MCF 10A (cell line): ENCODE data around the gene GOLGA8O. TPM values are rescaled to one million over a fixed set of nuclear protein-coding genes. Genes with fewer than 3 reads are reported as not detected.
"Not testable (repeated sequence)": the region's sequence is repeated elsewhere in the genome, so short reads cannot be mapped to it uniquely, and the experiment has no call there.

ENCODE experiments used
- Bru-seq: library from RNA; stranded (reverse); fragments of 400-500 nt; gene quantifications from one replicate; lab custom pipeline; 2021; lab: Mats Ljungman, UMichigan
- BruChase-seq, 2 experiments: library from RNA; stranded (reverse); fragments of 400-500 nt; gene quantifications; one replicate each; lab custom pipeline; 2021; lab: Mats Ljungman, UMichigan
- BruUV-seq: library from RNA; stranded (reverse); fragments of 400-500 nt; replicated peaks from 2 replicates; lab custom pipeline; 2021; lab: Mats Ljungman, UMichigan
- CTCF ChIA-PET: fragments of 300-600 bp; sonication (Branson Sonifier 250); formaldehyde crosslinking; extraction: SDS; loops from one replicate; lab custom pipeline; 2021; ENCODE audit warnings: antibody characterized with exemption, inconsistent platforms; lab: Yijun Ruan, JAX
- POLR2A ChIA-PET: fragments of 300-600, 350-650 bp; sonication (Branson Sonifier 250); formaldehyde crosslinking; extraction: SDS; loops from one replicate; lab custom pipeline; 2020; ENCODE audit warnings: antibody characterized with exemption, inconsistent platforms; lab: Yijun Ruan, JAX
- DNase-seq: peaks from one replicate; pipeline ENCODE4 v3.0.0-alpha.2; 2018; ENCODE audit not compliant: unreplicated experiment
- H3K27ac Mint-ChIP-seq: one replicate; pipeline ENCODE4 v1.8.0; 2022; ENCODE audit warnings: mild to moderate bottlenecking, low read depth, mixed read lengths; ENCODE audit not compliant: unreplicated experiment
- H3K27me3 Mint-ChIP-seq: one replicate; pipeline ENCODE4 v1.8.0; 2022; ENCODE audit warnings: mixed read lengths; ENCODE audit not compliant: insufficient read depth, unreplicated experiment
- H3K36me3 Mint-ChIP-seq: one replicate; pipeline ENCODE4 v1.8.0; 2022; ENCODE audit warnings: mild to moderate bottlenecking, moderate library complexity, mixed read lengths; ENCODE audit not compliant: insufficient read depth, unreplicated experiment
- H3K4me1 Mint-ChIP-seq: one replicate; pipeline ENCODE4 v1.8.0; 2022; ENCODE audit warnings: mixed read lengths; ENCODE audit not compliant: insufficient read depth, unreplicated experiment
- H3K4me3 Mint-ChIP-seq: one replicate; pipeline ENCODE4 v1.8.0; 2022; ENCODE audit warnings: mild to moderate bottlenecking, moderate library complexity, mixed read lengths; ENCODE audit not compliant: unreplicated experiment
- H3K9me3 Mint-ChIP-seq: one replicate; pipeline ENCODE4 v1.8.0; 2022; ENCODE audit warnings: mixed read lengths; ENCODE audit not compliant: unreplicated experiment
- intact Hi-C: fragments of 100-400 bp; cut with micrococcal nuclease; formaldehyde crosslinking; loops from 2 replicates; pipeline ENCODE4 v1.14.1; 2022
- long read RNA-seq: library from polyadenylated mRNA; stranded (forward); transcript quantifications from one replicate; pipeline ENCODE4 v2.0.0, GENCODE V29; 2022
- total RNA-seq: library from RNA; stranded (reverse); gene quantifications from 2 replicates; pipeline ENCODE4 v1.2.3, GENCODE V29; 2022

The GOLGA8O gene, protein sequence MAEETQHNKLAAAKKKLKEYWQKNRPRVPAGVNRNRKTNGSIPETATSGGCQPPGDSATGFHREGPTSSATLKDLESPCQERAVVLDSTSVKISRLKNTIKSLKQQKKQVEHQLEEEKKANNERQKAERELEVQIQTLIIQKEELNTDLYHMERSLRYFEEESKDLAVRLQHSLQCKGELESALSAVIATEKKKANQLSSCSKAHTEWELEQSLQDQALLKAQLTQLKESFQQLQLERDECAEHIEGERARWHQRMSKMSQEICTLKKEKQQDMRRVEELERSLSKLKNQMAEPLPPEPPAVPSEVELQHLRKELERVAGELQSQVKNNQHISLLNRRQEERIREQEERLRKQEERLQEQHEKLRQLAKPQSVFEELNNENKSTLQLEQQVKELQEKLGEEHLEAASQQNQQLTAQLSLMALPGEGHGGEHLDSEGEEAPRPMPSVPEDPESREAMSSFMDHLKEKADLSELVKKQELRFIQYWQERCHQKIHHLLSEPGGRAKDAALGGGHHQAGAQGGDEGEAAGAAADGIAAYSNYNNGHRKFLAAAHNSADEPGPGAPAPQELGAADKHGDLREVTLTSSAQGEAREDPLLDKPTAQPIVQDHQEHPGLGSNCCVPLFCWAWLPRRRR
- total RNA-seq, result 0.76 and 2.6 TPM in 2 replicates
- percentile 16 among the genes with signal in this experiment for Bru-seq, nascent RNA
- percentile 36 among the genes with signal in this experiment for BruChase-seq, experiment 1, labeled RNA remaining after a 6-hour chase
- BruChase-seq, experiment 2, labeled RNA remaining after a 2-hour chase, result percentile 23 among the genes with signal in this experiment
- long read RNA-seq, result 0 reads

DNA sequence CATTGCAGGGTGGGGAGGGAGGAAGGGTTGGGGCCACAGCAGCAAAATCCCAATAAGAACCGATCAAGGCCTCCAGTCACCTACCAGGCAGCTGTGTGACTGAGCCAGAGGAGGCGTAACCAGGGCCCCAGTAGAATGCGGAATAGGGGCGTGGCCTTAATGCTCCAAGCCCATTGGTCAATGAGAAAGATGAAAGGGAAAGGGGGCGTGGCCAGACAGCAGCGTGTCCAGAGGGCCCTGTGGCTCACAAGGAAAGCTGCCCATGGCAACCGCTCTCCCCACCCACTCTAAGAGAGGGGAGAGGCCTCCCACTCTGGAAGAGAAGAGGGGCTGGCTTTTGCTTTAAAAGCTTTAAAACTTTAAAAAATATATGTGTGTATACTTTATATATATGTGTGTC is at the start of gene GOLGA8O:
Gene GOLGA8O, minus strand, starts transcription at position 101 of the 400 bp plus-strand sequence. Its CDS starts 98 bp downstream, at position 3.
- H3K9me3 Mint-ChIP-seq, H3K4me1 Mint-ChIP-seq, H3K36me3 Mint-ChIP-seq, H3K4me3 Mint-ChIP-seq, POLR2A ChIA-PET, H3K27me3 Mint-ChIP-seq, CTCF ChIA-PET, H3K27ac Mint-ChIP-seq, intact Hi-C loops, BruUV-seq, DNase-seq: not testable (repeated sequence)

DNA sequence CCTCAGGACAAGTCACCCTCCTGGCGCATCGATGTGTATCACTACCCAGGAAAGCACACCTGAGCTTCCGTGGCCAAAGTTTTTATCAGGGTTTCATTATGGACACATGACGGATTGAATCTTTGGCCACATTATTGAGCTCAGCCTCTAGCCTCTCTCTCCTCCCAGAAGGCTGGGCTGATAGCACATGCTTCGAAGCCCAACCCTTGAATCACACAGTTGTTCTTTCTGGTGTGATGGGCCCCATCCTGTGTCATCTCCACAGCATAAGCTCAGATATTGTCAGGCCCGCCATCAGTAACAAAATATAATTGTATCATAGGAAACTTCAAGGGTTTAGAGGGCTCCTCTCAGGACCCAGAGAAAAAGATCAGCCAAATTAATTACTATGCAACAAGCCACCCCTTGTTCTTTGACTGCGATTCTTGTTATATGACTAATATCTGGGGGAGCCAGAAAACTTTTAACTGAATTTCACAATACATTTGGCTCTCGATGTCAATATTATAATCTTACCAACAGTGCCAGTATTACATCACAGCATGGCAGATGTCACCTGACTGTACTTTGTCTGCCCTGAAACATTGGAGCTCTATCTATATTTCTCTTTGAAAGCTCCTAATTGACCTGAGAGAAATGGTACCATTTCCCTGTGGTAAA is 48.8 kb upstream of the GOLGA8O start:
- intact Hi-C loops, H3K9me3 Mint-ChIP-seq, CTCF ChIA-PET, H3K4me1 Mint-ChIP-seq, H3K36me3 Mint-ChIP-seq, H3K27ac Mint-ChIP-seq, H3K4me3 Mint-ChIP-seq, DNase-seq, POLR2A ChIA-PET, H3K27me3 Mint-ChIP-seq, BruUV-seq: not testable (repeated sequence)

DNA sequence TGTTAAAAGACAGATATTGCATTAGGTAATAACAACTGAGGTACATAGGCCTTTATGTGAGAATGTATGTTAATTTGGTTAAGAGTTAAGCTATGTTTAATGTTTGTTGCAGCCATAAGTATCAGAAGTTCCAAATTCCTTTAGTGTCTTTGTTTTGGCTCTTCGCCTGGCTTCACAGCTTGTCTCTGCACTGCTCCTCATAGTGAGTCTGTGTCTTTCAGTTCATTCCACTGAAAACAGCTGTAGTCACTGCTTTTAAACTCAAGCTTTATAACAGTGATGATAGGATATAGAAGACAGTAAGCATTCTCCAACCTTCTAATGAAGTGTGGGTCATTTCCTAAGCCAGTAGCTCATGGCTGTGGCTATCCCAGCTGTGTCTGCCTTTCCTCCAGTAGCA is 47.5 kb upstream of the GOLGA8O start:
- POLR2A ChIA-PET, CTCF ChIA-PET, intact Hi-C loops, DNase-seq, H3K36me3 Mint-ChIP-seq, BruUV-seq, H3K4me3 Mint-ChIP-seq, H3K9me3 Mint-ChIP-seq, H3K27ac Mint-ChIP-seq, H3K27me3 Mint-ChIP-seq, H3K4me1 Mint-ChIP-seq: not testable (repeated sequence)

DNA sequence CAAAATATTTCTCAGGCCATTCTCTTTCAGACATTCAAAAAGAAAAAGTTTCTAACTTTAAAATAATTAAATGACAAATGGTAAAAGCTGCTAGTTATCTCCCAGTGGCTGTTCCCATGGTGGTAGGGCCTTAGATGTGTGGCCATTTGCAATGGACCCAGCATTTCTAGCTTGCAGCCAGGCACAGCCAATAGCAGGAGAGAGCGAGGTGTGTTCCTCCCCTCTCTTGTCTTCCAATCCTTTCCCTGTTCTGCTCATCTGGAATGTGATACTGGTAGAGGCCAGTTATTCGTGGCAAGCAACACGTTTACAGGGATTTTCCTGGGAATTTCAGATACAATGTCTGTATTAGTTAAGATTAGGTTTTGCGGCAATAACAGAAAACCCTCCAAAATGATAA is 37.3 kb upstream of the GOLGA8O start:
- H3K36me3 Mint-ChIP-seq, DNase-seq, POLR2A ChIA-PET, H3K4me3 Mint-ChIP-seq, CTCF ChIA-PET, H3K27me3 Mint-ChIP-seq, BruUV-seq, H3K9me3 Mint-ChIP-seq, intact Hi-C loops, H3K4me1 Mint-ChIP-seq, H3K27ac Mint-ChIP-seq: not testable (repeated sequence)

DNA sequence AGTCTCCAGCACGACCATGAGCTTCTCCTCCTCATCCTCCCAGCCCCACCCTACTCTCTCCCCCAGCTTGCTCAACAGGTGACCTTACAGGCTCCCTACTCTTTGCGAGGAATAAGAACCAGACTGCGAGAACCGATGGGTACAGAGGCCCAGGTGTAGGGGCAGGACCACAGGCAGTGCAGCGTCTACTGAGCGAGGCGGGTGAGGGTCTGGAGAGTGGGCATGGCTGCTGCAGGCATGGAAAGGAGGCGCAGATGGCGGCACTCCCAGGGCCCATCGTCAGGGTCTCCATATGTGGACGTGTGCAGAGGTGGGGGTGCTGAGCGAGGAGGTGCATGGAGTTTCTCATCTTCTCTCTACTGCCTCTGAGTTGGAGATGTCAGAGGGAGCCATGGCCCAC is 31.0 kb upstream of the GOLGA8O start:
- H3K4me1 Mint-ChIP-seq, BruUV-seq, H3K36me3 Mint-ChIP-seq, CTCF ChIA-PET, POLR2A ChIA-PET, intact Hi-C loops, H3K27me3 Mint-ChIP-seq, H3K27ac Mint-ChIP-seq, H3K9me3 Mint-ChIP-seq, H3K4me3 Mint-ChIP-seq, DNase-seq: not testable (repeated sequence)

DNA sequence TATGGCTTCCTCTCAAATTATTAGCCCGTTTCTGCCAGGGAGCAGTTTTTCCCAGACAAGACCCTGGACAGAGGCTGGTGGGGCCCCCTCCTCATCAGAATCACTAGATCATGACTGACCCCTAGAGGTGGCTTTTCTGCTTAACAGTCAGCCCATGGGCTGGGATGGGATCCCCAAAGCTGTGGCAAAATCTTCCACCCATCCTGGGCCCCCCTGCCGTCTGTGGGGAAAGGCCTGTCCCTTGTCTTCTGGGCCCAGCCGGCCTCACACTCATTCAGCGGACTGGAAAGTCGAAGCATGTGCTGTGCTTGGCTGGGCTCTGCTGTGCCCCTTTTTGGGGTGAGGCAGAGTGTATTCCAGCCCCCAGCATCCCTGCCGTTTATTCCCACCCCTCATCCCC is 27.9 kb upstream of the GOLGA8O start:
- DNase-seq, H3K4me1 Mint-ChIP-seq, POLR2A ChIA-PET, H3K27me3 Mint-ChIP-seq, intact Hi-C loops, H3K36me3 Mint-ChIP-seq, H3K4me3 Mint-ChIP-seq, H3K9me3 Mint-ChIP-seq, CTCF ChIA-PET, BruUV-seq, H3K27ac Mint-ChIP-seq: not testable (repeated sequence)

DNA sequence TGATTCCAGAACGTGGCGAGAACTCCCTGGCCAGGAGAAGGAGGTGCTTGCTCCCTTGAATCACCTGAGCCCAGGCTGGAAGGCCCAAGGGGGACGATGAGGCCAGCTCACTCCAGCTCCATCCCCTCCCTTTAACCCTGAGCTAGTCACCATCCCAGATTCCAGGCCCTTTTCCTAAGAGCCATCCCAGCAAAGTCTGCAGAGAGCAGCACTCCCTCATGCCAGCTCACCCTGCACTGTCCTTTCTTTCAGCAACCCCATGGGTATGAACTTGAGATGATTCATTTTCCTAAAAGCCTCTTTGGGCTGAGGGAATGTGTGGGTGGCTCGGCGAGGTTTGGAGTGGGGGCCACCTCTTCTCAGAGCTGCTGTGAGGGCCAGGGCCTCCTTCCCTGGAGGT is 26.2 kb upstream of the GOLGA8O start:
- H3K4me3 Mint-ChIP-seq, BruUV-seq, H3K9me3 Mint-ChIP-seq, CTCF ChIA-PET, POLR2A ChIA-PET, intact Hi-C loops, H3K27me3 Mint-ChIP-seq, DNase-seq, H3K4me1 Mint-ChIP-seq, H3K36me3 Mint-ChIP-seq, H3K27ac Mint-ChIP-seq: not testable (repeated sequence)

DNA sequence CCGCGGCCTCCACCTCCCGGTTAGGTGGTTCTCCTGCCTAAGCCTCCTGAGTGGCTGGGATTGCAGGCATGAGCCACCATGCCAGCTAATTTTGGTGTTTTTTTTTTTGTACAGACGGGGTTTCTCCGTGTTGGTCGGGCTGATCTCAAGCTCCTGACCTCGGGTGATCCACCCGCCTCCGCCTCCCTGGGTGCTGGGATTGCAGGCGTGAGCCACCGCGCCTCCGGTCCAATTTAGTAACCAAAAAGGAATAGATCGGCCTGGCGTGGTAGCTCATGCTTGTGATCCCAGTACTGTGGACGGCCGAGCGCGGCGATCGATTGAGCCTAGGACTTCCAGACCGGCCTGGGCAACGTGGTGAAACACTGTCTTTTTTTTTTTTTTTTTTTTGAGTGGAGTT is 12.6 kb upstream of the GOLGA8O start:
- DNase-seq, H3K4me1 Mint-ChIP-seq, intact Hi-C loops, CTCF ChIA-PET, H3K27ac Mint-ChIP-seq, H3K9me3 Mint-ChIP-seq, H3K36me3 Mint-ChIP-seq, H3K27me3 Mint-ChIP-seq, POLR2A ChIA-PET, BruUV-seq, H3K4me3 Mint-ChIP-seq: not testable (repeated sequence)
